H9 (cell line): ENCODE data around the gene ACTN4. TPM values are rescaled to one million over a fixed set of nuclear protein-coding genes. Genes with fewer than 3 reads are reported as not detected.

ENCODE experiments used
- DNase-seq: peaks from one replicate; pipeline ENCODE4 v3.0.0-alpha.2; 2017
- H2AFZ ChIP-seq: one replicate; pipeline ENCODE4 v1.6.1; 2013; ENCODE audit warnings: mild to moderate bottlenecking, low read length, control low read depth, moderate library complexity
- H2AK5ac ChIP-seq: 2 replicates; pipeline ENCODE4 v1.6.1; 2013; ENCODE audit warnings: low read length, control low read depth, mixed read lengths; ENCODE audit not compliant: insufficient read length
- H2BK120ac ChIP-seq: one replicate; pipeline ENCODE4 v1.6.1; 2013; ENCODE audit warnings: low read depth, mild to moderate bottlenecking, low read length, control low read depth, inconsistent platforms; ENCODE audit not compliant: poor library complexity, severe bottlenecking
- H2BK12ac ChIP-seq: 2 replicates; pipeline ENCODE4 v1.6.1; 2013; ENCODE audit warnings: low read length, control low read depth, mixed read lengths, low read depth; ENCODE audit not compliant: insufficient read length
- H2BK15ac ChIP-seq: 2 replicates; pipeline ENCODE4 v1.6.1; 2013; ENCODE audit warnings: low read depth, low read length, control low read depth
- H2BK20ac ChIP-seq: one replicate; pipeline ENCODE4 v1.6.1; 2013; ENCODE audit warnings: low read depth, mild to moderate bottlenecking, low read length, control low read depth, inconsistent platforms; ENCODE audit not compliant: poor library complexity, severe bottlenecking
- H2BK5ac ChIP-seq: 2 replicates; pipeline ENCODE4 v1.6.1; 2013; ENCODE audit warnings: low read length, control low read depth, mixed read lengths; ENCODE audit not compliant: insufficient read length
- H3K14ac ChIP-seq: 2 replicates; pipeline ENCODE4 v1.6.1; 2013; ENCODE audit warnings: low read length, control low read depth; ENCODE audit not compliant: insufficient read depth
- H3K18ac ChIP-seq: 2 replicates; pipeline ENCODE4 v1.6.1; 2013; ENCODE audit warnings: low read depth, mild to moderate bottlenecking, mixed read lengths, low read length, control low read depth; ENCODE audit not compliant: insufficient read length
- H3K23ac ChIP-seq: 2 replicates; pipeline ENCODE4 v1.6.1; 2013; ENCODE audit warnings: low read length, control low read depth, mixed read lengths, low read depth; ENCODE audit not compliant: insufficient read length
- H3K23me2 ChIP-seq: 2 replicates; pipeline ENCODE4 v1.6.1; 2013; ENCODE audit warnings: low read depth, mild to moderate bottlenecking, mixed read lengths, low read length, control low read depth; ENCODE audit not compliant: insufficient read length, poor library complexity, severe bottlenecking
- H3K27ac ChIP-seq: 2 replicates; pipeline ENCODE4 v1.5.1; 2013; ENCODE audit warnings: low read length, control low read depth, mixed read lengths, low read depth; ENCODE audit not compliant: insufficient read length
- H3K27me3 ChIP-seq: 2 replicates; pipeline ENCODE4 v1.6.1; 2013; ENCODE audit warnings: low read length, control low read depth, inconsistent platforms; ENCODE audit not compliant: insufficient read depth
- H3K4ac ChIP-seq: 2 replicates; pipeline ENCODE4 v1.6.1; 2013; ENCODE audit warnings: low read depth, mild to moderate bottlenecking, control low read depth, inconsistent platforms, low read length, moderate library complexity
- H3K4me1 ChIP-seq: 2 replicates; pipeline ENCODE4 v1.6.1; 2013; ENCODE audit warnings: low read length, control low read depth, inconsistent platforms; ENCODE audit not compliant: insufficient read depth
- H3K4me2 ChIP-seq: 2 replicates; pipeline ENCODE4 v1.6.1; 2013; ENCODE audit warnings: low read length, control low read depth, mixed read lengths; ENCODE audit not compliant: insufficient read length, insufficient read depth
- H3K56ac ChIP-seq: 2 replicates; pipeline ENCODE4 v1.6.1; 2013; ENCODE audit warnings: low read depth, mild to moderate bottlenecking, mixed read lengths, low read length, control low read depth; ENCODE audit not compliant: insufficient read length
- H3K79me1 ChIP-seq: 2 replicates; pipeline ENCODE4 v1.6.1; 2013; ENCODE audit warnings: low read depth, mild to moderate bottlenecking, moderate library complexity, low read length, control low read depth, inconsistent platforms; ENCODE audit not compliant: insufficient read depth, poor library complexity, severe bottlenecking
- H3K79me2 ChIP-seq: 2 replicates; pipeline ENCODE4 v1.6.1; 2013; ENCODE audit warnings: low read length, control low read depth, inconsistent platforms; ENCODE audit not compliant: insufficient read depth
- H3K9ac ChIP-seq: 2 replicates; pipeline ENCODE4 v1.6.1; 2013; ENCODE audit warnings: low read length, control low read depth, mixed read lengths; ENCODE audit not compliant: insufficient read length; ENCODE audit errors: extremely low read depth
- H3K9me3 ChIP-seq: one replicate; pipeline ENCODE4 v1.6.1; 2013; ENCODE audit warnings: low read depth, low read length, inconsistent platforms; ENCODE audit not compliant: control insufficient read depth
- H3T11ph ChIP-seq: one replicate; pipeline ENCODE4 v1.6.1; 2013; ENCODE audit warnings: mild to moderate bottlenecking, low read length, control low read depth, inconsistent platforms
- H4K20me1 ChIP-seq: one replicate; pipeline ENCODE4 v1.6.1; 2013; ENCODE audit not compliant: control insufficient read depth, insufficient read length, insufficient read depth
- H4K5ac ChIP-seq: 2 replicates; pipeline ENCODE4 v1.6.1; 2013; ENCODE audit warnings: low read depth, mild to moderate bottlenecking, mixed read lengths, low read length, control low read depth; ENCODE audit not compliant: insufficient read length
- H4K8ac ChIP-seq: replicated peaks from 2 replicates; pipeline ENCODE4 v1.6.1; 2013; ENCODE audit warnings: low read length, control low read depth, mixed read lengths, low read depth; ENCODE audit not compliant: insufficient read length
- H4K91ac ChIP-seq: 2 replicates; pipeline ENCODE4 v1.6.1; 2013; ENCODE audit warnings: low read depth, mild to moderate bottlenecking, moderate library complexity, mixed read lengths, low read length, control low read depth; ENCODE audit not compliant: insufficient read length
- H3K27ac Mint-ChIP-seq, 3 experiments: 2 replicates in 2 of 3; 3 replicates in 1 of 3; pipeline ENCODE4 v1.8.0; 2020 to 2021; ENCODE audit warnings: mixed read lengths in 3 of 3, mild to moderate bottlenecking in 1 of 3, moderate library complexity in 1 of 3
- H3K27me3 Mint-ChIP-seq: 2 replicates; pipeline ENCODE4 v1.8.0; 2021; ENCODE audit warnings: low read depth, mild to moderate bottlenecking, moderate library complexity, mixed read lengths
- H3K36me3 Mint-ChIP-seq, 3 experiments: 2 replicates in 2 of 3; 3 replicates in 1 of 3; pipeline ENCODE4 v1.8.0; 2020 to 2021; ENCODE audit warnings: low read depth in 3 of 3, mixed read lengths in 3 of 3; ENCODE audit not compliant: insufficient read depth in 1 of 3
- H3K4me1 Mint-ChIP-seq, 2 experiments: 2 replicates each; pipeline ENCODE4 v1.8.0; 2020; ENCODE audit warnings: mixed read lengths in 2 of 2
- H3K4me3 Mint-ChIP-seq, 2 experiments: 2 replicates in 1 of 2; 3 replicates in 1 of 2; pipeline ENCODE4 v1.8.0; 2020 to 2021; ENCODE audit warnings: mild to moderate bottlenecking in 2 of 2, mixed read lengths in 2 of 2, moderate library complexity in 1 of 2
- H3K9me3 Mint-ChIP-seq, 2 experiments: 2 replicates in 1 of 2; 3 replicates in 1 of 2; pipeline ENCODE4 v1.8.0; 2020; ENCODE audit warnings: mild to moderate bottlenecking in 2 of 2, mixed read lengths in 2 of 2, moderate library complexity in 1 of 2
- CTCF ChIP-seq: fragments of 200-600 bp; sonication (generic); conservative IDR thresholded peaks from 3 replicates; pipeline ENCODE4 v1.8.0; 2021; ENCODE audit warnings: antibody characterized with exemption, mild to moderate bottlenecking
- WGBS: extraction: QIAGEN DNeasy Blood & Tissue Kit; methylation state at CpG from one replicate; pipeline ENCODE4 v1.1.7; 2013; ENCODE audit warnings: missing lambda C conversion rate, low lambda C conversion rate, mixed read lengths; ENCODE audit not compliant: insufficient read length; ENCODE audit errors: extremely low coverage; 5-methylcytosine and 5-hydroxymethylcytosine counted together
- long read RNA-seq: library from polyadenylated mRNA; unstranded; transcript quantifications from one replicate; pipeline ENCODE4 v2.0.0, GENCODE V29; 2020
- total RNA-seq: library from RNA; stranded (reverse); gene quantifications from 2 replicates; pipeline ENCODE4 v1.2.1, GENCODE V29; 2021

Gene ACTN4
- total RNA-seq = 369 and 386 TPM in 2 replicates
- long read RNA-seq, full-length matches to known transcripts = 26 of 81 reads
- long read RNA-seq, partial matches to known transcripts = 11 of 81 reads
- long read RNA-seq, other reads (novel, unspliced or antisense) = 44 of 81 reads

GRCh38 chr19:38647368-38647965 lies at the start of gene ACTN4:
ACTN4 (plus strand) TSS chr19:38647649; CDS start chr19:38647746, 97 bp downstream.
- Mint-ChIP-seq H3K36me3 (peaks cover 0 to 4% (median 4%) of the 10 kb centered on the region in 3 experiments; a peak in 2 of 7 replicates), H3K27ac (peak within 1 kb of the TSS; percentile 41 to 93 (median 72)), H3K4me1 (peaks cover 44 to 52% of the 10 kb centered on the region in 2 experiments), H3K9me3 (no peaks in the 10 kb centered on the region; a peak in 1 of 5 replicates), H3K27me3 (no peaks in the 10 kb centered on the region; the same call in 1 of the 2 replicates), H3K4me3 (peak within 1 kb of the TSS; percentile 95 to 100)
- peaks cover 18% of the 10 kb centered on the region for H3K23me2 ChIP-seq
- no peak within 1 kb of the TSS for H3K56ac ChIP-seq
- H3K9me3 ChIP-seq = no peaks in the 10 kb centered on the region
- no peak within 1 kb of the TSS for H2BK20ac ChIP-seq
- H3K4me2 ChIP-seq = peak within 1 kb of the TSS; percentile 93
- H3K14ac ChIP-seq = peak within 1 kb of the TSS; percentile 89
- H3K27ac ChIP-seq = no peak within 1 kb of the TSS
- no peak within 1 kb of the TSS for H4K91ac ChIP-seq
- H3K9ac ChIP-seq = peak within 1 kb of the TSS; percentile 83
- H2AFZ ChIP-seq = no peak within 1 kb of the TSS
- no peaks in the 10 kb centered on the region for H4K20me1 ChIP-seq
- no peak within 1 kb of the TSS; the same call in 1 of the 2 replicates for H3K4ac ChIP-seq
- H3K18ac ChIP-seq = peak within 1 kb of the TSS; percentile 90
- no peak within 1 kb of the TSS for H2BK5ac ChIP-seq
- no peak within 1 kb of the TSS for H3K23ac ChIP-seq
- no peak within 1 kb of the TSS for H2AK5ac ChIP-seq
- peaks cover 3% of the 10 kb centered on the region for H3K79me1 ChIP-seq
- peak; percentile 99 for DNase-seq
- no peak within 1 kb of the TSS for H4K5ac ChIP-seq
- H4K8ac ChIP-seq = no peak within 1 kb of the TSS
- no peak for TF ChIP-seq CTCF
- H3K27me3 ChIP-seq = no peaks in the 10 kb centered on the region
- H2BK15ac ChIP-seq = no peak within 1 kb of the TSS
- H3K4me1 ChIP-seq = peaks cover 7% of the 10 kb centered on the region; the same call in 1 of the 2 replicates
- H2BK120ac ChIP-seq = peak within 1 kb of the TSS; percentile 80
- H2BK12ac ChIP-seq = no peak within 1 kb of the TSS
- no peak within 1 kb of the TSS for H3T11ph ChIP-seq
- WGBS = no CpG with 5 or more reads among the region's 77 CpGs
- H3K79me2 ChIP-seq = peaks cover 44% of the 10 kb centered on the region
